ENCODE data around the gene LTA4H.
A peak's percentile ranks its signal among the peaks of the same experiment; 100 is the strongest.

- TF ChIP-seq, protein P1, sequence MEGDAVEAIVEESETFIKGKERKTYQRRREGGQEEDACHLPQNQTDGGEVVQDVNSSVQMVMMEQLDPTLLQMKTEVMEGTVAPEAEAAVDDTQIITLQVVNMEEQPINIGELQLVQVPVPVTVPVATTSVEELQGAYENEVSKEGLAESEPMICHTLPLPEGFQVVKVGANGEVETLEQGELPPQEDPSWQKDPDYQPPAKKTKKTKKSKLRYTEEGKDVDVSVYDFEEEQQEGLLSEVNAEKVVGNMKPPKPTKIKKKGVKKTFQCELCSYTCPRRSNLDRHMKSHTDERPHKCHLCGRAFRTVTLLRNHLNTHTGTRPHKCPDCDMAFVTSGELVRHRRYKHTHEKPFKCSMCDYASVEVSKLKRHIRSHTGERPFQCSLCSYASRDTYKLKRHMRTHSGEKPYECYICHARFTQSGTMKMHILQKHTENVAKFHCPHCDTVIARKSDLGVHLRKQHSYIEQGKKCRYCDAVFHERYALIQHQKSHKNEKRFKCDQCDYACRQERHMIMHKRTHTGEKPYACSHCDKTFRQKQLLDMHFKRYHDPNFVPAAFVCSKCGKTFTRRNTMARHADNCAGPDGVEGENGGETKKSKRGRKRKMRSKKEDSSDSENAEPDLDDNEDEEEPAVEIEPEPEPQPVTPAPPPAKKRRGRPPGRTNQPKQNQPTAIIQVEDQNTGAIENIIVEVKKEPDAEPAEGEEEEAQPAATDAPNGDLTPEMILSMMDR (IDR thresholded peaks at IDR 0.05 in 2 of 3, conservative IDR thresholded peaks at IDR 0.05 in 1 of 3; ENCODE audit: control insufficient read depth in 2 of 3, extremely low read depth in 1 of 3, insufficient read depth in 1 of 3, low read depth in 3 of 3, low read length in 3 of 3) = peak; percentile 27 to 46 (median 37); a peak in 2 of 6 replicates
- no peak for TF ChIP-seq BHLHE40 (IDR thresholded peaks at IDR 0.05; ENCODE audit: borderline replicate concordance in 1 of 2, low read depth in 2 of 2, low read length in 1 of 2)
- no peak for TF ChIP-seq SMAD1 (IDR thresholded peaks at IDR 0.05; ENCODE audit: low read depth, partially characterized antibody)
- TF ChIP-seq NFXL1 (IDR thresholded peaks at IDR 0.05; ENCODE audit: borderline replicate concordance) = no peak
- TF ChIP-seq BRCA1 (IDR thresholded peaks at IDR 0.05; ENCODE audit: low read depth, low read length) = no peak
Measured at GRCh38 chr12:95963096-95963495, 72.3 kb downstream of the LTA4H start.

All from GM12878 (cell line).